SK-N-SH (cell line): ENCODE measurements around the gene ZNF521. TPM values are rescaled to one million over a fixed set of nuclear protein-coding genes. Genes with fewer than 3 reads are reported as not detected.

Experiments
- CTCF ChIA-PET: fragments of 300-600, 350-600 bp; formaldehyde crosslinking; extraction: SDS; loops from one replicate; lab custom pipeline; 2021; lab: Yijun Ruan, JAX
- POLR2A ChIA-PET: fragments of 350-600 bp; sonication (Branson Sonifier 250); formaldehyde crosslinking; extraction: SDS; loops from one replicate; lab custom pipeline; 2020; ENCODE audit warnings: antibody characterized with exemption, inconsistent platforms; lab: Yijun Ruan, JAX
- DNase-seq: peaks from one replicate; pipeline ENCODE4 v3.0.0; 2012
- H2AFZ ChIP-seq: fragments of 200-600 bp; sonication (generic); 2 replicates; pipeline ENCODE4 v1.8.1; 2016; ENCODE audit warnings: antibody characterized with exemption, mild to moderate bottlenecking, low read depth
- H3F3A ChIP-seq: fragments of 200-600 bp; sonication (generic); replicated peaks from 2 replicates; pipeline ENCODE3; 2016; ENCODE audit warnings: antibody characterized with exemption, mild to moderate bottlenecking; ENCODE audit not compliant: insufficient read depth
- H3K27ac ChIP-seq, 2 experiments: fragments of 200-500 bp in 1 of 2; fragments of 200-600 bp in 1 of 2; sonication (Bioruptor generic) in 1 of 2; sonication (generic), shearing (Covaris generic) in 1 of 2; 2 replicates each; pipeline versions ENCODE4 v1.5.1 to v1.6.1; 2014 to 2016; ENCODE audit warnings: low read depth in 2 of 2, inconsistent platforms in 1 of 2, low read length in 1 of 2, mild to moderate bottlenecking in 1 of 2, mixed read lengths in 1 of 2
- H3K27me3 ChIP-seq: fragments of 200-600 bp; sonication (generic), shearing (Covaris generic); 2 replicates; pipeline ENCODE4 v1.6.1; 2016; ENCODE audit warnings: mixed run types; ENCODE audit not compliant: insufficient read depth
- H3K36me3 ChIP-seq, 2 experiments: fragments of 200-500 bp in 1 of 2; fragments of 200-600 bp in 1 of 2; sonication (Bioruptor generic) in 1 of 2; sonication (generic) in 1 of 2; replicated peaks in 1 of 2; 2 replicates each; pipeline versions ENCODE3 to v1.5.1; 2014 to 2016; ENCODE audit warnings: low read length in 1 of 2, mild to moderate bottlenecking in 1 of 2; ENCODE audit not compliant: insufficient read depth in 2 of 2, control insufficient read depth in 1 of 2
- H3K4me1 ChIP-seq, 2 experiments: fragments of 200-500 bp in 1 of 2; fragments of 200-600 bp in 1 of 2; sonication (Bioruptor generic) in 1 of 2; sonication (generic), shearing (Covaris generic) in 1 of 2; 2 replicates each; pipeline versions ENCODE4 v1.5.1 to v1.6.1; 2014 to 2016; ENCODE audit warnings: low read depth in 1 of 2, low read length in 1 of 2, mixed run types in 1 of 2; ENCODE audit not compliant: insufficient read depth in 2 of 2, control insufficient read depth in 1 of 2
- H3K4me2 ChIP-seq: fragments of 200-600 bp; sonication (generic), shearing (Covaris generic); 2 replicates; pipeline ENCODE4 v1.6.1; 2017; ENCODE audit warnings: mixed run types
- H3K4me3 ChIP-seq, 2 experiments: fragments of 200-500 bp in 1 of 2; fragments of 200-600 bp in 1 of 2; sonication (Bioruptor generic) in 1 of 2; sonication (generic), shearing (Covaris generic) in 1 of 2; 2 replicates each; pipeline versions ENCODE4 v1.5.1 to v1.8.1; 2014 to 2016; ENCODE audit warnings: low read depth in 2 of 2, inconsistent platforms in 1 of 2, low read length in 1 of 2, mild to moderate bottlenecking in 1 of 2, mixed read lengths in 1 of 2, moderate library complexity in 1 of 2
- H3K79me2 ChIP-seq: fragments of 200-600 bp; sonication (generic); 2 replicates; pipeline ENCODE4 v1.8.1; 2017; ENCODE audit warnings: mild to moderate bottlenecking; ENCODE audit not compliant: insufficient read depth
- H3K9ac ChIP-seq: fragments of 200-600 bp; sonication (generic); 2 replicates; pipeline ENCODE4 v1.6.1; 2017; ENCODE audit warnings: mixed run types
- H3K9me2 ChIP-seq: fragments of 200-600 bp; sonication (generic); 2 replicates; pipeline ENCODE4 v1.6.1; 2017; ENCODE audit warnings: mixed run types
- H3K9me3 ChIP-seq: fragments of 200-600 bp; sonication (generic); 2 replicates; pipeline ENCODE4 v1.6.1; 2017; ENCODE audit warnings: mixed run types, mild to moderate bottlenecking, moderate library complexity
- H4K20me1 ChIP-seq: fragments of 200-600 bp; sonication (generic); 2 replicates; pipeline ENCODE4 v1.6.1; 2017; ENCODE audit warnings: mild to moderate bottlenecking, mixed run types; ENCODE audit not compliant: insufficient read depth
- EP300 ChIP-seq, 2 experiments: IDR thresholded peaks; 2 replicates each; pipeline versions ENCODE4 v1.4.0 to v1.6.1; 2012; ENCODE audit warnings: borderline replicate concordance in 1 of 2, low read depth in 1 of 2, low read length in 1 of 2
- FOSL2 ChIP-seq: IDR thresholded peaks from 2 replicates; pipeline ENCODE4 v1.4.0; 2012; ENCODE audit warnings: low read depth, mild to moderate bottlenecking, moderate library complexity, borderline replicate concordance
- FOXJ3 ChIP-seq: sonication (generic); formaldehyde crosslinking; IDR thresholded peaks from 2 replicates; pipeline ENCODE4 v1.5.1; 2020; ENCODE audit warnings: mild to moderate bottlenecking, missing genetic modification reagents
- GABPA ChIP-seq: IDR thresholded peaks from 2 replicates; pipeline ENCODE4 v1.4.0; 2012; ENCODE audit warnings: low read depth, mild to moderate bottlenecking
- NRF1 ChIP-seq: IDR thresholded peaks from 2 replicates; pipeline ENCODE4 v1.6.1; 2012; ENCODE audit warnings: low read depth, mild to moderate bottlenecking, low read length
- RXRA ChIP-seq: IDR thresholded peaks from 2 replicates; pipeline ENCODE4 v1.4.0; 2012; ENCODE audit warnings: low read depth, mild to moderate bottlenecking, borderline replicate concordance
- SIN3A ChIP-seq: IDR thresholded peaks from 2 replicates; pipeline ENCODE4 v1.6.1; 2012; ENCODE audit warnings: low read depth, mild to moderate bottlenecking, low read length, moderate library complexity, borderline replicate concordance
- TCF12 ChIP-seq: IDR thresholded peaks from 2 replicates; pipeline ENCODE4 v1.4.0; 2012
- USF1 ChIP-seq: IDR thresholded peaks from 2 replicates; pipeline ENCODE4 v1.4.0; 2012; ENCODE audit warnings: low read depth, borderline replicate concordance
- USF2 ChIP-seq: fragments of 150-350 bp; IDR thresholded peaks from 2 replicates; pipeline ENCODE4 v1.6.1; 2017; ENCODE audit warnings: antibody characterized with exemption, low read length, low read depth, borderline replicate concordance
- YY1 ChIP-seq: IDR thresholded peaks from 2 replicates; pipeline ENCODE4 v1.4.0; 2012; ENCODE audit warnings: low read depth, mild to moderate bottlenecking
- WGBS: methylation state at CpG from one replicate; pipeline ENCODE4 v1.1.6; 2017; ENCODE audit warnings: low lambda C conversion rate; 5-methylcytosine and 5-hydroxymethylcytosine counted together
- polyA plus RNA-seq, 3 experiments: library from polyadenylated mRNA; depleted of rRNA; stranded (reverse); fragments of >200 nt; gene quantifications; 2 replicates each; pipeline ENCODE4 v1.2.3, GENCODE V29; 2012
- TF ChIP-seq, protein P1 (sequence below): fragments of 150-350 bp; IDR thresholded peaks from 2 replicates; pipeline ENCODE4 v1.6.1; 2016; ENCODE audit warnings: mild to moderate bottlenecking, low read depth, low read length

ZNF521 gene
- polyA plus RNA-seq, 1 of the 3 experiments (the other 2 are of a cell fraction) = 14.1 TPM

- no peaks in the 10 kb centered on the region for H3K27me3 ChIP-seq
- TF ChIP-seq EP300 (IDR thresholded peaks at IDR 0.05; ENCODE audit: borderline replicate concordance in 1 of 2, low read depth in 1 of 2, low read length in 1 of 2) (0 out of 4 replicates have a peak, but pooled peaks of 1 of the 2 experiments have one; percentile 15), TCF12 (0 out of 2 replicates have a peak, but pooled peaks have one; percentile 19)
- TF ChIP-seq, protein P1, sequence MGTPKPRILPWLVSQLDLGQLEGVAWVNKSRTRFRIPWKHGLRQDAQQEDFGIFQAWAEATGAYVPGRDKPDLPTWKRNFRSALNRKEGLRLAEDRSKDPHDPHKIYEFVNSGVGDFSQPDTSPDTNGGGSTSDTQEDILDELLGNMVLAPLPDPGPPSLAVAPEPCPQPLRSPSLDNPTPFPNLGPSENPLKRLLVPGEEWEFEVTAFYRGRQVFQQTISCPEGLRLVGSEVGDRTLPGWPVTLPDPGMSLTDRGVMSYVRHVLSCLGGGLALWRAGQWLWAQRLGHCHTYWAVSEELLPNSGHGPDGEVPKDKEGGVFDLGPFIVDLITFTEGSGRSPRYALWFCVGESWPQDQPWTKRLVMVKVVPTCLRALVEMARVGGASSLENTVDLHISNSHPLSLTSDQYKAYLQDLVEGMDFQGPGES = no peak
- TF ChIP-seq, all 33 proteins: peak for 2
- no peaks in the 10 kb centered on the region for H3K9me2 ChIP-seq
- CTCF ChIA-PET = interaction anchor here (1.9 kb wide), 1 partner anchor 10 kb away, joined by 4 read pairs; no protein-coding TSS in a partner anchor
- H3K4me1 ChIP-seq = no peaks in the 10 kb centered on the region; a peak in 1 of 4 replicates
- H3K9me3 ChIP-seq = no peaks in the 10 kb centered on the region
- DNase-seq = no peak
- H3K4me2 ChIP-seq = no peak overlapping the region
- POLR2A ChIA-PET = no interaction called here
- H3K4me3 ChIP-seq = no peak overlapping the region
- no peak overlapping the region for H3K9ac ChIP-seq
- no peaks in the 10 kb centered on the region for H3F3A ChIP-seq
- no peaks in the 10 kb centered on the region for H4K20me1 ChIP-seq
- H3K27ac ChIP-seq = no peak overlapping the region
- no peak overlapping the region for H2AFZ ChIP-seq
- H3K36me3 ChIP-seq = no peaks in the 10 kb centered on the region
- no peaks in the 10 kb centered on the region for H3K79me2 ChIP-seq
- 67% methylated on average over 4 of the region's 4 CpGs for WGBS
Observed at GRCh38 chr18:25052511-25052921, 299.4 kb downstream of the ZNF521 start.

GRCh38 chr18:25050605-25051004 lies 301.4 kb downstream of the ZNF521 start:
- TF ChIP-seq YY1 (no peak), SIN3A (no peak), NRF1 (no peak), USF1 (no peak), RXRA (no peak), FOSL2 (no peak), FOXJ3 (CRISPR knock-in tag) (no peak), GABPA (no peak), USF2 (no peak)
- TF ChIP-seq, all 33 proteins: peak for 0
- Histone ChIP-seq H3K4me1 (no peaks in the 10 kb centered on the region), H4K20me1 (no peaks in the 10 kb centered on the region), H3K4me3 (no peak overlapping the region), H3K4me2 (no peak overlapping the region), H3F3A (no peaks in the 10 kb centered on the region), H3K27ac (no peak overlapping the region), H3K27me3 (no peaks in the 10 kb centered on the region), H2AFZ (no peak overlapping the region), H3K9me2 (no peaks in the 10 kb centered on the region), H3K36me3 (no peaks in the 10 kb centered on the region), H3K9me3 (no peaks in the 10 kb centered on the region), H3K79me2 (no peaks in the 10 kb centered on the region), H3K9ac (no peak overlapping the region)
- 73% methylated on average over 6 of the region's 6 CpGs for WGBS
- DNase-seq = no peak
- CTCF ChIA-PET = no interaction called here
- POLR2A ChIA-PET = no interaction called here
